Bronchial epithelial cell (primary cell): ENCODE measurements around the gene GLE1. TPM values are rescaled to one million over a fixed set of nuclear protein-coding genes. Genes with fewer than 3 reads are reported as not detected.
A peak's percentile ranks its signal among the peaks of the same experiment; 100 is the strongest.

Source experiments
- DNase-seq: peaks from one replicate; pipeline ENCODE4 v3.0.0-alpha.2; 2010; ENCODE audit warnings: low read depth
- FAIRE-seq: peaks from 2 replicates; lab custom pipeline; 2011; peaks lifted over from hg19 to GRCh38; lab: Jason Lieb, UNC
- H3K27me3 ChIP-seq: 2 replicates; pipeline ENCODE4 v1.5.1; 2011; ENCODE audit warnings: low read length; ENCODE audit not compliant: control insufficient read depth, insufficient read depth
- H3K36me3 ChIP-seq: 2 replicates; pipeline ENCODE4 v1.5.1; 2011; ENCODE audit warnings: low read length; ENCODE audit not compliant: control insufficient read depth, insufficient read depth
- H3K4me3 ChIP-seq: 2 replicates; pipeline ENCODE4 v1.5.1; 2011; ENCODE audit warnings: mild to moderate bottlenecking, low read depth, low read length, control low read depth
- CTCF ChIP-seq: IDR thresholded peaks from 2 replicates; pipeline ENCODE4 v1.5.1; 2011; ENCODE audit warnings: mild to moderate bottlenecking, moderate library complexity, low read length, control low read depth, inconsistent platforms; ENCODE audit not compliant: insufficient read depth, severe bottlenecking
- total RNA-seq: library from RNA; depleted of rRNA; stranded (reverse); fragments of >200 nt; gene quantifications from 2 replicates; pipeline ENCODE4 v1.2.1, GENCODE V29; 2014

Gene GLE1
- 27.1 and 30.3 TPM in 2 replicates for total RNA-seq

- peaks cover 4% of the 10 kb centered on the region for H3K36me3 ChIP-seq
- H3K27me3 ChIP-seq = no peaks in the 10 kb centered on the region
- TF ChIP-seq CTCF = no peak
- DNase-seq (peak; percentile 83), FAIRE-seq (no peak)
- peak within 1 kb of the TSS; percentile 79 for H3K4me3 ChIP-seq
These were observed at the start of gene GLE1 for GRCh38 chr9:128504485-128505413. Gene GLE1 (plus strand): TSS chr9:128504719. CDS start chr9:128504806, 87 bp downstream.

- TF ChIP-seq CTCF = no peak
- no peak for FAIRE-seq
- H3K4me3 ChIP-seq = no peak overlapping the region
These were observed 49.5 kb upstream of the GLE1 start for GRCh38 chr9:128454991-128455390.

DNA sequence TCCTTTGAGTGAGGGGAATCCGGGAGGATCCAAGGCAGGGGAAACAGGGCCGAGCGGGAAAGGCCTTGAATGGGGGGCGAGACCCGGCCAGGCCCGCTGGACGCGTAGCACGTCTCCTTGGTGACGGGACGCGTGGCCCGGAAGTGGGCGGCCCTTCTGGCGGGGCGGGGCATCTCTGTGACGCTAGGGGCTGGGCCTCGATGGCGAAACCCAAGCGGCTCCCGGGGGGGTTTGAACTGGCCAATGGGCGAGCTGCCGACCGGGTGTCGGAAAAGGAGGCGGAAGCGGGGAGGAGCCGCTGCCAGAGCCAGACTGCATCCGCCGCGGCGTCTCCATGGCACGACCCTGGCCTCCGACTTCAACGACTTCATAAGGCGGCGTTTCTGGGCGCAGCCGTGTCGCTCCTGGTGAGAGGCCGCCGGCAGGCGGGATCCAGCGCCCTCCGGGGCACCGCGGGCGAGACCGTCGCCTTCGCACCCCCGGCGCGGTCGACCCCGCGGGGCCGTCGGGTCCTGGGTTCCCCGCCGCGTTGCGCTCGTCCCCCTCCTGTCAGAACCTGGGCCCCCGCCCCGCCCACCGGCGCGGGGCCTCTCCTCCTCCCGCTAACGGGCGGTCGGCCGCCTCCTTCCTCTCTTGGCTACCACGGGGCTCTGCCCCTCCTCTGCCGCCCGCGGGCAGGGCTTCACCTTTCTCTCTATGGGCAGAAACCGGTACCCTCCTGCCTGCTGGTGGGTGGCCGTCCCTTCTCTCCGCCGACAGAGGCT lies 48.5 kb upstream of the GLE1 start, which contains the start of gene ODF2:
ODF2 (plus strand) TSS at position 158 of the 764 bp plus-strand sequence; CDS start at position 244, 86 bp downstream.
- FAIRE-seq (no peak), DNase-seq (peak; percentile 84)
- TF ChIP-seq CTCF = no peak
- peaks cover 7% of the 10 kb centered on the region for H3K36me3 ChIP-seq
- H3K4me3 ChIP-seq = peak within 1 kb of the TSS; percentile 83
- H3K27me3 ChIP-seq = no peaks in the 10 kb centered on the region

More at GRCh38 chr9:128454991-128455390, 49.5 kb upstream of the GLE1 start:
- Histone ChIP-seq H3K27me3 (no peaks in the 10 kb centered on the region), H3K36me3 (no peaks in the 10 kb centered on the region)
- no peak for DNase-seq

DNA sequence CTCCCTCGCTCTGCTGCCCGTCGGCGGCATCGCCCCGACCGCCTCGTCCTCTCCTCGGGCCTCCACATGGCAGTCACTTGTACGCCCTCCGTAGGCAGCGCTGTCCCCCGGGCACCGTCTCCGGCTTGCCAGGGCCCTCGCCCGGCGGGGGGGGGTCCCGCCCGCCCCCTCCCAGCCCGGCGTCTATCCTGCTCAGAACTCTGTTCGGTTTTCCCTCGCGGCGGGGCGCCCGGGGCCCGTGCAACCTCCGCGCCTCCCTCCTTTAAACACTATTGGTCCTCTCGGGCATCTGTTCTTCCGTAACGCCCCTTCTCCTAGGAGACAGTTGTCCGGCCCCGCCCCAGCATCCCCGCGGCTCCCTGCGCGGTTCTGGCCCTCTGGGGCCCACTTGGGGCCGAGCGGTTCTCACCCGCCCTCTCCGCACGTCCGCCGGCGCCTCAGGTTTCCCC lies 47.9 kb upstream of the GLE1 start:
- FAIRE-seq (no peak), DNase-seq (peak; percentile 55)
- no peak for TF ChIP-seq CTCF
- Histone ChIP-seq H3K4me3 (peak overlapping the region; percentile 83), H3K36me3 (peaks cover 7% of the 10 kb centered on the region), H3K27me3 (no peaks in the 10 kb centered on the region)

DNA sequence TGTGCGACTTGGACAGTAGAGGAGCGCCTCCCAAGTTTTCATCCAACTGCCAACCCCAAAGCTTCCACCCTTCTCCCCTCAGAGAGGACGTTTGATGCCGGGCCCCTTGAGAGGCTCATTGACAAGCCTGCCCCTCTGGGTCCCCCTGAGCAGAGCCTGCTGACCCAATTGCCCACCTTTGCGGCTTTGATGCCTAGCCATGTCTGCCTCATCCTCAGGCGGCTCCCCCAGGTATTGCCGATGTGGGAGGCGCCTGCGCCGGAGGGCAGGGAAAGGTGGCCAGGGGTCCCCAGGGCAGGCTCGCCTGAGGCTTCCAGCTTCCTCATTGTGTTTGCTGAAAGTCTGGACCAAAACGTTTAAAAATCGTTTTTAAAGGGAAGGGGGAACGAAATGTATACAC lies 47.3 kb upstream of the GLE1 start:
- Histone ChIP-seq H3K36me3 (peaks cover 7% of the 10 kb centered on the region), H3K27me3 (no peaks in the 10 kb centered on the region), H3K4me3 (peak overlapping the region; percentile 83)
- DNase-seq (no peak), FAIRE-seq (no peak)
- no peak for TF ChIP-seq CTCF
